Mammary epithelial cell (primary cell): ENCODE results near the gene RIOK2.

Experiments
- EZH2 ChIP-seq: IDR thresholded peaks from 2 replicates; pipeline ENCODE4 v1.6.1; 2012; ENCODE audit warnings: low read length, inconsistent platforms, borderline replicate concordance
- TF ChIP-seq, protein P1 (sequence below), 2 donors: IDR thresholded peaks in 1 of 2; conservative IDR thresholded peaks in 1 of 2; 2 replicates each; pipeline ENCODE4 v1.5.1; 2011 to 2012; ENCODE audit warnings: inconsistent platforms in 2 of 2, low read length in 2 of 2, mild to moderate bottlenecking in 2 of 2, control low read depth in 1 of 2, low read depth in 1 of 2; ENCODE audit not compliant: insufficient read depth in 1 of 2; ENCODE audit errors: extremely low read depth in 1 of 2

GRCh38 chr5:97164846-97165245 is 18.2 kb downstream of the RIOK2 start:
- TF ChIP-seq, protein P1, sequence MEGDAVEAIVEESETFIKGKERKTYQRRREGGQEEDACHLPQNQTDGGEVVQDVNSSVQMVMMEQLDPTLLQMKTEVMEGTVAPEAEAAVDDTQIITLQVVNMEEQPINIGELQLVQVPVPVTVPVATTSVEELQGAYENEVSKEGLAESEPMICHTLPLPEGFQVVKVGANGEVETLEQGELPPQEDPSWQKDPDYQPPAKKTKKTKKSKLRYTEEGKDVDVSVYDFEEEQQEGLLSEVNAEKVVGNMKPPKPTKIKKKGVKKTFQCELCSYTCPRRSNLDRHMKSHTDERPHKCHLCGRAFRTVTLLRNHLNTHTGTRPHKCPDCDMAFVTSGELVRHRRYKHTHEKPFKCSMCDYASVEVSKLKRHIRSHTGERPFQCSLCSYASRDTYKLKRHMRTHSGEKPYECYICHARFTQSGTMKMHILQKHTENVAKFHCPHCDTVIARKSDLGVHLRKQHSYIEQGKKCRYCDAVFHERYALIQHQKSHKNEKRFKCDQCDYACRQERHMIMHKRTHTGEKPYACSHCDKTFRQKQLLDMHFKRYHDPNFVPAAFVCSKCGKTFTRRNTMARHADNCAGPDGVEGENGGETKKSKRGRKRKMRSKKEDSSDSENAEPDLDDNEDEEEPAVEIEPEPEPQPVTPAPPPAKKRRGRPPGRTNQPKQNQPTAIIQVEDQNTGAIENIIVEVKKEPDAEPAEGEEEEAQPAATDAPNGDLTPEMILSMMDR (conservative IDR thresholded peaks at IDR 0.05 in 1 of 2, IDR thresholded peaks at IDR 0.05 in 1 of 2; ENCODE audit: extremely low read depth in 1 of 2, insufficient read depth in 1 of 2, low read depth in 1 of 2, low read length in 2 of 2), result no peak
- TF ChIP-seq EZH2, result no peak
